Stimulated activated CD8-positive, alpha-beta memory T cell treated with anti-CD3 and anti-CD28 coated beads, Interleukin-7, amount 100 ng/mL, for 4 hours (primary cell): ENCODE results near the gene PARD3B.

ENCODE experiments used
- DNase-seq, 2 donors: peaks; one replicate each; pipeline ENCODE4 v3.0.0-alpha.2; 2020; ENCODE audit warnings: low read depth in 2 of 2

The PARD3B gene, protein sequence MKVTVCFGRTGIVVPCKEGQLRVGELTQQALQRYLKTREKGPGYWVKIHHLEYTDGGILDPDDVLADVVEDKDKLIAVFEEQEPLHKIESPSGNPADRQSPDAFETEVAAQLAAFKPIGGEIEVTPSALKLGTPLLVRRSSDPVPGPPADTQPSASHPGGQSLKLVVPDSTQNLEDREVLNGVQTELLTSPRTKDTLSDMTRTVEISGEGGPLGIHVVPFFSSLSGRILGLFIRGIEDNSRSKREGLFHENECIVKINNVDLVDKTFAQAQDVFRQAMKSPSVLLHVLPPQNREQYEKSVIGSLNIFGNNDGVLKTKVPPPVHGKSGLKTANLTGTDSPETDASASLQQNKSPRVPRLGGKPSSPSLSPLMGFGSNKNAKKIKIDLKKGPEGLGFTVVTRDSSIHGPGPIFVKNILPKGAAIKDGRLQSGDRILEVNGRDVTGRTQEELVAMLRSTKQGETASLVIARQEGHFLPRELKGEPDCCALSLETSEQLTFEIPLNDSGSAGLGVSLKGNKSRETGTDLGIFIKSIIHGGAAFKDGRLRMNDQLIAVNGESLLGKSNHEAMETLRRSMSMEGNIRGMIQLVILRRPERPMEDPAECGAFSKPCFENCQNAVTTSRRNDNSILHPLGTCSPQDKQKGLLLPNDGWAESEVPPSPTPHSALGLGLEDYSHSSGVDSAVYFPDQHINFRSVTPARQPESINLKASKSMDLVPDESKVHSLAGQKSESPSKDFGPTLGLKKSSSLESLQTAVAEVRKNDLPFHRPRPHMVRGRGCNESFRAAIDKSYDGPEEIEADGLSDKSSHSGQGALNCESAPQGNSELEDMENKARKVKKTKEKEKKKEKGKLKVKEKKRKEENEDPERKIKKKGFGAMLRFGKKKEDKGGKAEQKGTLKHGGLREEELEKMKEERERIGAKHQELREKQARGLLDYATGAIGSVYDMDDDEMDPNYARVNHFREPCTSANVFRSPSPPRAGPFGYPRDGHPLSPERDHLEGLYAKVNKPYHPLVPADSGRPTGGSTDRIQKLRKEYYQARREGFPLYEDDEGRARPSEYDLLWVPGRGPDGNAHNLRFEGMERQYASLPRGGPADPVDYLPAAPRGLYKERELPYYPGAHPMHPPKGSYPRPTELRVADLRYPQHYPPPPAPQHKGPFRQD (N-terminal part only)

DNA sequence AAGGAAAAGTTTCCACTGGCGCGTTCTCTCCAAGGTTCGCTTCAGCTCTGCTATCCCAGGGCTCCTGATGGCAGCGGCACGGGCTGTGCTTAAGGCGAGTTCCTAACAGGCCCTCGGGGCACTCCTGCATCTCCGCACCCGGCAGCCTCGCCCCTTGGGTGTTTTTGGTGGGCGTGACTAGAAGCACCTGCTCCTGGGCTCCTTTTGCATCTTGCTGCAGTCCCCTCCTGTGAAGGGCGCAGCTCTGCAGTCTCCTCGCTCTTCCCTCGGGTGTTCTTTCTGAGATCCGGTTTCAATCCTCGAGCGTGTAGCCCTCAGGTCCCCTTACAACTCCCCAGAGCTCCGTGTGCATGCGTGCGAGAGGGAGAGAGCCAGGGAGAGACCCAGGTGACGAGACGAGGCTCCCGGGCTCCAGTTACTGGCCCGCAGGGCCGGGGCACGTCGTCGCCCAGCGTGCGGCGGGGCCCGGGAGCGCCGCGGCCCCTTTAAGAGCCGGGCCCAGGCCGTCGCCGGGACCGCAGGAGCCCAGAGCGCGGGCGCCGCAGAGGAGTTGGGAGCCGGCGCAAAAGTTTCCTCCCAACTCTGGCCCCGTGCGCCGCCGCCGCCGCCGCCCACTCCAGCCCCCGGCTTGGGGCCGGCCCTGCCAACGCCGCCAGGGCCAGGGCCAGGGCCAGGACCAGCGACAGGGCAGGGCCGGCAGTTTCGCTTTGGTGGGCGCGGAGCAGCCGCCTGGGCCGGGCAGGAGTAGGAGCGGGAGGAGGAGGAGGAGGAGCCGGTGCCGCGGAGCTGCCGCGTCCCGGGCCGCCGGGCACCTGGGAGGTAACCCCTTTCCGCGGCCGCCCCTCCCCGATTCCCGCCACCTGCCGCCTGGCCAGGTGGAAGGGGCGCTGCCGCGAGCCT, at the start of gene PARD3B:
PARD3B (plus strand) TSS at position 515 of the 900 bp plus-strand sequence. CDS start 525 bp downstream, outside the sequence.
- DNase-seq = no peak

DNA sequence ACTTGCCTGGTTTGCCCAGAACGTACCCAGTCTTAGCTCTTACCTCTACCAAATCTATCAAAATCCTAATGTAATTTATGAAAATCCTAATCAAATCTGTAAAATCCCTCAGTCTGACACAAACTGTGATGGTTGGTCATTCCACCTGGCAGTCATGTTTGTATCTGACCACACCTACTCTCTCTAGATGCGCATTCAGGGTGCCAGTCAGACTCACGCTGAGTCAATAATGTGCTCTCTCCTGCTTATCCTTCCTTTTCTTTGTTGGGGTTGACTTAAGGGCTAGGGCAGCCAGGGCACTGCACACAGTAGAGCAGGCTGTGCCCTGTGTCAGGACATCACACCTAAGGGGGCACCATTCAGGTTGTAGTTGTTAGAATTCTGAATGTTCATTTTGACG, 48.5 kb upstream of the PARD3B start:
- no peak for DNase-seq

DNA sequence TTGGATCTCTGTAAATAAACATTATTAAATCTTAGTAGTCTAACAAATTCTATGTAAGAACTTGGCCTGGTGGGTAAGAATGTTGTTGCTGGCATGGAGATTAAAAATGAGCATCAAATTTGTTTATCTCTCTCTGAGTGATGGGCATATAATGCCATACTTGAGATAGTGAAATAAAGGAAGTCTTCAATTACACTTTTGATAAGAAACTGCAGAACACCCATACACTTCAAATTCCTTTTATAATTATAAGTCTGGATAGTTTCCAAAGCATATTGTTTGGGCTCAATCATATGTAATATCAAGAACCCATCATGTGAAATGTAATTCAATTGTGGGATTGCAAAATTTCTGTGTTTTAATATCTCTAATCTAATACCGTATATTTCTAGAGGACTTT, 47.4 kb upstream of the PARD3B start:
- no peak for DNase-seq

DNA sequence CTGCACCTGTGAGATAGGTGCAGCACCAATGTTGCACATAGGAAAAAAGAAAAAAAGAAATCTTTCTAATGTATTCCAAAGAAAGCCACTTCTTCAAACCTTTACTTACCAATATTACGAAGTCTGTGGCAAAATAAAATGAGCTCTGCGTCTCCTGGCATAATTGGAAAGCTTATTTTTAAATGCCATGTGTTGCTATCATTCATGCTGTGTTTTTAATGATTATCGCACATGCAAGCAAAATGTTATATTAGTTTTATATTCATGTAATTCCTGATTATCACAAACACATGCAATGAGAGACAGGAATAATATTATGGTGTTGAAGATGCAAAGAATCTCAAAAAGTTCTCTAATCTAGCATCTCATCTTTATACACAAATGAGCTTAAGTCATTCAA, 47.0 kb upstream of the PARD3B start:
- DNase-seq = no peak

DNA sequence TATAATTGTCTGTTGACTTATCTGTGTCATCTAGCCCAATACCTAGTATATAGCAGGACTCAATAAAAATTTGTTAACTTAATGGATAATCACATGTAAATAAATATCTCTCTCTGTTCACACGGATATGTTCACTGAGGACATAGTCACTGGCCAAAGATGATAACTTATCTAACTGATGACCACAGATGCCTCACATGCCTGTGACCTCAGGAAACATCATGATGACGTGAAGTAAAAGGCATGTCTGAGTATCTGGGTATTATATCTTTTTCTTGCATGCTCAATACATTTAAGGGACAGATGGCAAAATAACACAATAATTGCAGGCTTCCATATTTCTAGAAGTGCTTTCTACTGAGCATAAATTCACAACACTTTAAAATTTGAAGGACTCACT, 41.4 kb upstream of the PARD3B start:
- no peak for DNase-seq

DNA sequence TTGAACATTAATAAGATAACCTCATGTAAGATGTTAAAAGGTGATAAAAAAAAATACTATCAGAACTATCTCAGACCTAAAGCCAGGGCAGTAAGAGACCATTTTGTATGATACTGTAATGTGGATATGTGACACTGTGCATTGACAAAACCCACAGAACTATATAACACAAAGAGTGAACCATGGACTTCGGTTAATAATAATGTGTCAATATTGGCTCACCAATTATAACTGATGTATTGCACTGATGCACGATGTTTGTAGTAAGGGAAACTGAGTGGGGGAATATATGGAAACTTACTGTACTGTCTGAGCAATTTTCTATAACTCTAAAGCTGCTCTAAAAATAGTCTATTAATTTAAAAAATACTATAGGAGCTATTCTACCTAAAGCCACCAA, 40.7 kb upstream of the PARD3B start:
- no peak for DNase-seq

DNA sequence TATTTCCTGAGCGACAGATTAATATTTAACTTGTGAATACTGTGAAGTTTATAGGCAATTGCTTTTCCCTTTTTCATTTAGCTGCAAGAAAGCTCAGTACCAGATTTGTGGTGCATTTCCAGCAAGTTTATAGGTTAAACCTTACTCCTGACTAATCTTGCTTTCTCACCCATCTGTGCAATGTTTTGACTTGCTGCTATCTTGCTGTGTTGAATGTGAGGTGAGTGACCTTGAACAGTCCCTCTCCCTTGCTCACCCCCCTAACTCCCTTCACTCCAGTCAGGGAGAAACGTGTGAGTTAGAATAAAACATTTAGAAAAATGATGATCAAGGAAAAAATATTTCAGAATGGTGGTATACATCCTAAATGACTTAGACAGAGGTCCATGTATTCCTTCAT, 39.8 kb upstream of the PARD3B start:
- no peak for DNase-seq

DNA sequence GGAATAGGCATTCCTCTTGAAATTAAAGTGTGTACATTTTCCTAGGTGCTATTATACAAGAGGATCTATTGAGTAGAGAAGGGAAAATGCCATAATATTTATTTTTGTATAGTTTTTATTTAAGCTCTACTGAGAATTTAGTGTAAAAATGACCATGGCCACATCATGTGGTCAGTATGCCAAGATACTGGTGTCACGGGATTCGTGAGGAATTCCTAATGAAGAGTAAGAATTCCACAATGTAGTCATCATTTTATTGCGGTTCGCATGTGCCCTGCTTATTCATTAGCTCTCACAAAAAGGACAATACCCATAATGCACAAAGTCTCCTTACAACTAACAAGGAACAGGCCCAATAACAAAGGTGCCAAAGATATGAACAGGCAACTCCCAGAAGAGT, 39.3 kb upstream of the PARD3B start:
- DNase-seq = no peak

DNA sequence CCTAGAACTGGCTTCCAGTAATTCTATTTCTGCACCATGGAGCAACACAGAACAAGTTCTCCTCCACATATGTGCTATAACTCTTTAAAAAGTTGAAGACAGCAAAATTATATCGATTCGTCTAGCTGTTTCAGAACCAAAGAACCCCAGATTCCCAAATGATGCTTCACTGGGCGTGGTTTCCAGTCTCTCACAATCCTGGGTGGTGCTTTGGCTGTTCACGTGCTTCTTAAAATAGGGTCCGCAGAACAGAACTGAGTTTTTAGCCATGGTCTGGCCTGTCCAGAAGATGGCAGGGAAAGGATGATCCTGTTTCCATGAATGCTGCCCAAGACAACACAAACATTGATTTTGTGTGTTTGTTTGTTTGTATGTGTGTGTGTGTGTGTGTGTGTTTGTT, 37.6 kb upstream of the PARD3B start:
- no peak for DNase-seq

DNA sequence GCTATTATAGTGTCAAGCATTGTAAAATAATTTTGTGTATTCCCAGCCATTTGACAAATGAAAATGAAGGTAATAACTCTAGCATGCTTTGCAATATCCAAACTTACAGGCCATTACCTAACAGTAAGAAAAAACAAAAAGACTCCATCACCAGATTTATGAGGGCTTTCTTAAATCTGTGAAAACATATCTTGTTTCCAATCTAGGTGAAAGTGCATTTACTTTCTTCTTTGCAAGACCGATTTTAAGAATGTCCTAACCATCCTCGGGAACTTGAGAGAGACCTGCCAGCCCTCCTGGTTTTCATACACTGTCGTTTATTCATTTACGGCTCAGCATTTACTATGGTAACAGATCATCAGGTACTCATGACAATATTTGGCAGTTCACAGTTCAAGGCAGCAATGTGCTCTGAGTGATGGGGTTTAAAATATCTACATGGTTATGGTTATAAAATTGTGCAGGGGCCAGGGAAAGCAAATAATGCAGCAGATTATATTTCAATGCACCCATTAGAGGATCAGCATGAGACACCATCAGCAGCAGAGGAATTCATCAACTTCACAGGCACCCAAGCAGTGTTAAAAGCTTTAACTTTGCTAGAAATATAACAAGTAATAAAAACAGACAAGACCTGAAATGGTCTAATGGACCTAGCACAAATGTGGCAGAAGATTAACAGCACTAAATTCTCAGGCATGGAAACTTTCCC, 34.4 kb upstream of the PARD3B start:
- no peak for DNase-seq

DNA sequence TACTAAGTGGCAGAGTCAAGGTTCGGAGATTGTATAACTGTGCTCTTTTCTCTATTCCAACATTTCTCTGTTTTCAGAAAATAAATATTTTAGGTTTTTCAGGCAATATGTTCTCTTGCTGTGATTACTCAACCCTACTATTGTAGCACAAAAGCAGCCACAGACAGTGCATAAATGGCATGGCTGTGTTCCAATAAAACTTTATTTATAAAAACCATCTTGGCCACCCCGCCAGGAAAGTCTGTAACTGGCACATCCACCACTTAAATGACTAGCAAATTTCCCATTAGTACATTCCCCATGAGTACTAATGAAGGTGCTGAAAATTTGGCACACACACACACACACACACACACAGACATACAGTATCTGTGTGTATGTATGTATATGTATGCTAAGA, 30.8 kb upstream of the PARD3B start:
- no peak for DNase-seq

DNA sequence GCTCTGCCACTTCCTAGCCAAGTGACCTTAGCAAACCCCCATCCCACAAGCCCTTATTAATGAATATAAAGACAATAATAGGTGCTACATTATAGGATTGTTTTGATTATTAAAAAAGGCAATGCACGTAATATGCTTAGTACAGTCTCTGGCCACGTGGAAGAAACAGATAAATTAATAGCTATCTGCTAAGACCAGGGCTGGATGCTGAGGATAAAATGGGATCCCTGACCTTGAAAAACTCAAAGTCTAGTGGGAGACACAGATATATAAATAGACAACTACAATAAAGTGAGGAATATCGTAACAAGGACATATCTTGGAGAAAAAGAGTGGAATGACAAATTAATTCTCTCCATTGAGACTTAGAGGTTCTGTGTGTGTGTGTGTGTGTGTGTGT, 29.9 kb upstream of the PARD3B start:
- no peak for DNase-seq

DNA sequence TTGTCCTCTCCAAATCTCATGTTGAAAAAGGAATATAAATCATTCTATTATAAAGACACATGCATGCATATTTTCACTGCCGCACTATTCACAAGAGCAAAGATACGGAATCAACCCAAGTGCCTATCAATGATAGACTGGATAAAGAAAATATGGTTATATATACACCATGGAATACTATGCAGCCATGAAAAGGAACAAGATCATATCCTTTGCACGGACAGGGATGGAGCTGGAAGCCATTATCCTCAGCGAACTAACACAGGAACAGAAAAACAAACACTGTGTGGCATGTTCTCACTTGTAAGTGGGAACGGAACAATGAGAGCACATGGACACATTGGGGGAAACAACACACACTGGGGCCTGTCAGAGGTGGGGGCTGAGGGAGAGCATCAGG, 28.1 kb upstream of the PARD3B start:
- no peak for DNase-seq

DNA sequence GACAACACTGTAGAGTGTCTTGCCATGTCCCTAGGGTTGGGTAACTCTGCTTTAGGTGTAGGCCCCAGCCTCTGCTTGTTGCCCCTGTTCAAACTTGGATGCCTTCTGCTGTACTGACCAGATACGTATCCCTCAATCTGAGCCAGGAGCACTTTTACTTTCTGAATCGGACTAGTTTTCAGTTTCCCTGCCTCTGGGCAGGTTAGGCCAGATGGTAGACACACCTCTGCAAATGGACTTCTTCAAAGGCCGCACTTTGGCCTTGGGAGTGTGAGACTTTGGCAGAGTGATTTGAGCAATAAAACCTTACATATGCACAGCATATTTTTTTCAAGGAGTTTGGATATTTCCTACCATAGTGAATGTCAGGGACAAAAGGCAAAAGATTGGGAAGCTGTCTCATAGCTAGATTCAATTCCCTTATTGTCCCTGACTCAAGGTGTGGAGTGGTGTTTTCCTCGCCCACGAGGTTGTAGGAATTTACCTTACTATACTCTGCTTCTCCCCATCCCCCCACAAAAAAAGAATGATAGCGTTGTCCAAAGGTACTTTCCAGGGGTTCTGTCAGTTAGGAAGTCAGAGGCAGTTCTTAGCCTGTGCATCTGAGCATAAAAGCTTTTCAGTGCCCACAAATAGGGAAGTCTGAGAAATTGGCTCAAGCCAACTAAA, 15.3 kb upstream of the PARD3B start:
- DNase-seq = no peak

DNA sequence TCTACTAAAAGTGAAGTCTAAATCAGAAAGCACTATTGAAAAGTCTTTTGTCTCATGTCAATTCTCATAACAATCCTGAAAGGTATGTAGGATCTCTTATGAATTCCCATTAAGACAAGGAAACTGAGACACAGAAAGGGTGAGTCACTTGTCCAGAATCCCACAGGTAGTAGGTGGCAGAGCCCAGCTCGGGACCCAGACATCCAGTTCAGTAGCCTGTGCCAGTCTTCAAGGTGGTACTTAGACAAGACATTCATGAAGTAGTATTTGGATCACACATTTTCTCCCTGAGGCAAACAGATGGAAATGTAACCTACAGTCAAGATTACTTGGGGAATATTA, 14.8 kb upstream of the PARD3B start:
- DNase-seq = no peak

DNA sequence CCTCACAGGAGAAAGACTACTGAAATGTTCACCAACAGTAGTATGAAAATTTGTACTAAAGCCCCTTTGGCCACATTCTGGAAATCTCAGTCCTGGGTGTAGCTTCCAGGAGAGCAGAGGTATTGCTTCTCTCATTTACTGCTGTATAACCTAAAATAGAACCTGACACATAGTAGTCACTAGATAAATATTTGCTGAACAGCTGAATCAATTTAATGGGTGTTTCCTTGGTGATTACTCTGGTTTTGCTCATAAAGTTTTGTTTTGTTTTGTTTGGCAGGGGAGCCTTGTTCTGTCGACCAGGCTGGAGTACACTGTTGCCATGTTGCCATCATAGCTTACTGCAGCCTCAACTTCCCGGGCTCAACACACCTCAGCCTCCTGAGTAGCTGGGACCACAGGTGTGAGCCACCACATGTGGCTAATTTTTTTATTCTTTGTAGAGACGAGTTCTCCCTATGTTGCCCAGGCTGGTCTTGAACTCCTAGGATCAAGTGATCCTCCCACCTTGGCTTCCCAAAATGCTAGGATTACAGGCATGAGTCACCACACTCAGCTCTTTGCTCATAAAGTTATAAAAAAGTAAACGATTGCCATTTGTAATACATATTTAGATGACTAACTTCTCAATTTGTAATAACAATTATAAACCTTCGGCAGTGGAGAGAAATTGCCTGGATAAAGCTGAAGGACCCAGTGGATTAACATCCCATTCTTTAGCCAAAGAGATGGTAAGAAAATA, 11.5 kb upstream of the PARD3B start:
- DNase-seq = no peak

DNA sequence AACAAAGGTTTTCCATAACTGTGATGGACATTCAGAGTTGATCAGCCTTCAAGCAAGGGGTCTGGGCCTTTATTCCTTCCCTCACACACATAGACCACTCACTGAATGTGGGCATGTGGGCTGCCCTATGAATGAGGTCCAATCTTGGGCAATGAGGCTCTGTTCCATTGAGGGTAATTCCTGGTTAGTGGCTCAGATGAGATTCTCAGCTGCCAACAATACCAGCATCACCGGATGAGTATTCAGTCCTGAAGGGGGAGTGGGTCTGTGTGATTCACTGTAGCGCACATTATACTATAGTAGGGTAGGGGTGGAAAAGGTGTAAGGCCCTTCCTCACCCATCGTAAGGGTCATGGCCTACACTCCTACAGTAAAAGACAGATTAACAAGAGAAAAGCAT, 9.9 kb upstream of the PARD3B start:
- DNase-seq = no peak

DNA sequence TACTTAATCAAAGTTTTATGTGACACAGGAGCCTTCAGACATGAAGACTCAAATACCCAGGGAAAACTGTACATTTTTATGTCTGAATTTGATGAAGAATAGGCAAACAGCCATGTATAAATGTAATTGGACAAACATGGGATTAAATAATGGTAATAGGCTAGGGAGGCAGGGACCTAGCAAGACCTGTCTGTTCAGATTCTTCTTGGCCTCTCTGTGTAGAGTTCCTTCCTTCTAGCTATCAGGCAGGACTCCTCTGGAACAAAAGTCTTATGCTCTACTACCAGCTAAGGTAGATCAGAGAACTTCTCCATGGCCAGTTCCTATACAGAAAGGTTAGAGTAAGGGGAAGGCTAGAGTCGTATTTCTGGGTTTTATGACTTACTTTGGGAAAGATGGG, 9.5 kb upstream of the PARD3B start:
- DNase-seq = no peak

DNA sequence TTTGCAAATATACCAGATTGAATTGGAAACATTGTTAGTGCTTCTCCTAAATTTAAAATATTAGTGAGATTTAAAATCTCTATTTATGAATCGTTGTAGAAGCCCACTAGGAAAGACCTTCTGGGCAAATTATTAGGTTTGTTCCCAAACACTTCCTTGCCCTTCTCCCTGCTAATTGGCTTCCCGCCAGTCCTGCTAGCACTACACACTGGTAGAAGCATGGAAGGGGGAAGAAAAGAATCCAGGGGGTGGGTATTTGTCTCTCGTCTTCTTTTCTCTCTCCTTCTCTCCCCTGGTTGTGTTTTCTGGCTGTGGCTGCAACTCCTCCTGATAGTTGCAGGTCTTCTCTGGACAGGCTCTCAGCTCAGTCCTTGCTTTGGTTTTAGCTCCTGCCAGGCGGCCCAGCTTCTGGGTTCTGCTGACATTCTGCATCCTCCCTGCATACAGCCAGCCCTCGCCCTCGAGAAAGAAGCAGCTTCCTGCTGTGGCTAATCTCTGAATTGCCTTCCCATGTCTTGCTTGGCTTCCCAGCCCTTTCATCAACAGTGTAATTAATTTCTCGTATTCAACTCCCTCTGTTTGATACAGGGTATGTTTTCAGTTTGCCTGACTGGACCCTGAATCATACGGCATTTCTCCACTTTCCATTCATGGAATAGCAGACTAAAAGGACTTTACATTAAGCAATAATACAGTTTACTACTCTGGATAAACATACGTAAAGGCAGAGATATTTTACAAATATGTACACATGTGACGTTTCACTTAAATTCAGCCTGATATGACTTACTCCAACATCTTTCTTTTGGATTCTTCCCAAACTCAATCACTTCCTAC, 6.9 kb upstream of the PARD3B start:
- no peak for DNase-seq
